Peyer's patch (tissue), 4 donors: ENCODE measurements around the gene CYB5B. TPM values are rescaled to one million over a fixed set of nuclear protein-coding genes. Genes with fewer than 3 reads are reported as not detected.
"Not testable (repeated sequence)": the region's sequence is repeated elsewhere in the genome, so short reads cannot be mapped to it uniquely, and the experiment has no call there.

ENCODE experiments used
- DNase-seq, 3 donors: peaks; one replicate each; pipeline ENCODE4 v3.0.0-alpha.2; 2017 to 2019
- H3K27ac ChIP-seq, 4 donors: fragments of 200-600 bp; sonication (generic); one replicate each; pipeline ENCODE4 v1.5.1; 2016 to 2019
- H3K27me3 ChIP-seq, 2 donors: fragments of 200-600 bp; sonication (generic); one replicate each; pipeline ENCODE4 v1.5.1; 2019
- H3K36me3 ChIP-seq, 3 donors: fragments of 200-600 bp; sonication (generic); one replicate each; pipeline ENCODE4 v1.5.1; 2016 to 2019
- H3K4me1 ChIP-seq, 4 donors: fragments of 200-600 bp; sonication (generic); one replicate each; pipeline ENCODE4 v1.5.1; 2016 to 2019
- H3K4me3 ChIP-seq, 4 donors: fragments of 200-600 bp; sonication (generic); 1 replicate in 3 of 4; 2 replicates in 1 of 4; pipeline ENCODE4 v1.5.1; 2016 to 2019; ENCODE audit warnings: mild to moderate bottlenecking in 1 of 4
- H3K9me3 ChIP-seq, 4 donors: fragments of 200-600 bp; sonication (generic); one replicate each; pipeline ENCODE4 v1.5.1; 2016 to 2019; ENCODE audit warnings: mild to moderate bottlenecking in 1 of 4
- CTCF ChIP-seq, 6 experiments: fragments of 450-650 bp in 4 of 6; fragments of 200-600 bp in 2 of 6; sonication (generic) in 1 of 6; IDR thresholded peaks; one replicate each; pipeline ENCODE4 v1.5.1; 2017 to 2019; ENCODE audit warnings: antibody characterized with exemption in 6 of 6, mild to moderate bottlenecking in 3 of 6, moderate library complexity in 1 of 6
- POLR2A ChIP-seq, 2 donors: fragments of 450-650 bp; IDR thresholded peaks; one replicate each; pipeline ENCODE4 v1.5.1; 2017; ENCODE audit warnings: antibody characterized with exemption in 2 of 2, mild to moderate bottlenecking in 2 of 2, moderate library complexity in 2 of 2
- total RNA-seq, 4 donors: library from RNA; depleted of rRNA; stranded (reverse); fragments of >200 nt; gene quantifications; one replicate each; pipeline ENCODE4 v1.1.0, GENCODE V29; 2016

CYB5B gene
- total RNA-seq, 4 donors from 2014 or later: 62.7 to 95.7 (median 65.7) TPM

GRCh38 chr16:69434066-69434465 is 9.6 kb downstream of the CYB5B start:
- no peak overlapping the region for H3K4me3 ChIP-seq
- no peak overlapping the region for H3K27ac ChIP-seq
- no peaks in the 10 kb centered on the region for H3K9me3 ChIP-seq
- H3K27me3 ChIP-seq: no peaks in the 10 kb centered on the region
- no peak for TF ChIP-seq POLR2A (IDR thresholded peaks at IDR 0.05)
- no peak for TF ChIP-seq CTCF (IDR thresholded peaks at IDR 0.05)
- DNase-seq: no peak
- H3K36me3 ChIP-seq: peaks cover 0 to 48% (median 0%) of the 10 kb centered on the region in 3 donors
- H3K4me1 ChIP-seq: peaks cover 0 to 7% (median 2%) of the 10 kb centered on the region in 4 donors

DNA sequence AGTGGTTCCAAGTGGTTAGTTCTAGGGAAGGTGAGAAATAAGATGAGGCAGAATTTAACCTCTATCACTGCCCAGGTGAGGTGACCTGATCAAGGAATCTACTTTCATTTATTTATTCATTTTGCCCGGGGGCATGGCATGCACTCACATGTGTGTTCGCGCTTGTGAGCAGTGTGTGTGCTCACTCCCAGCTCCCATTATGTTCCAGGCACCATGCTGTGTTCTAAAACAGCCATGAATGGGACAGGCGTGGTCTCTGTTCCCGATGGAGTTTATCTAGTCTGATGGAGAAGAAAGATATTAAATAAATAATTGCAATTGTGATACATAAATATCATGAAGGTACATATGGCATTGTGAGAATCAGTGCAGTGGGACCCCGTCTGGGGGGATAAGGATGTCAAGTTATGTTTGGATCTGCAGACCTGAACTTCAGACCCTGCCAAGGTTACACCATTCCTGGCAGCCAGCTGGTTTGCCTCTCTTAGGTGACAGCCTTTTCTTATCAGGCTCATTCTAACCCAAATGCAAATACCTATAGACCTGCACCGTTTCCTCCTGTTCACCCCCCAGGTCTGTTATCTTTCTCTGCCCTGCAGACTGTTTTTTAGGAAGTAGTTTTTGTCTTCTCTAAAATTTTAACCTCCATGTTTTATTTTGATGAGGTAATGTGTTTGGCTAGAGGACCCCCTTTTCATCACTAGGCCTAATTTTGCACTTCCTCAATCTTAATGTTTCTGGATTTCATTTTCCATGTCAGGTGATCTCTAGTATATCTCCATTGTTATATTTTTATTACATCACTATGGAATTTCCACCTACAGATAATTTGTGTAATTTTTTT is 11.8 kb downstream of the CYB5B start:
- Histone ChIP-seq H3K27ac (no peak overlapping the region), H3K9me3 (no peaks in the 10 kb centered on the region), H3K27me3 (no peaks in the 10 kb centered on the region), H3K4me1 (peaks cover 0 to 7% (median 2%) of the 10 kb centered on the region in 4 donors), H3K4me3 (no peak overlapping the region), H3K36me3 (peaks cover 0 to 31% (median 0%) of the 10 kb centered on the region in 3 donors)
- DNase-seq: no peak
- no peak for TF ChIP-seq POLR2A (IDR thresholded peaks at IDR 0.05)
- TF ChIP-seq CTCF (IDR thresholded peaks at IDR 0.05): no peak

DNA sequence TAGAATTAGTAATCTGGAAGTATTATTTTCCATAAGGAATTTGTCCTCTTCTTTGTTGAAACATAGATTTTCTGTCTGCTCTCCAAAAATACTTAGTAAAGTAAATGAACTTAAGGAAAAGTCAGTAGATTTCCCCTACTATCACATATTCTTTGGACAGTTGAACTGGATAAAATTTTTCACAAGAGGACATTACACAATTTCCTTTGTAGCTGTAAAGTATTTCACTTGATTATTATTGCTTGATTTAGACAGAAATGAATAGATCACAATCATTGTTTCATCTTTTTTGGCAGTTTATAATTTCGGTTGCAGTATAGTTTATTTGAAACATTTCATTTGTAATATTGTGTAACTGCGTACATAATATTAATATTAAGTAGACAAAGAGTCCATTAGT is 12.5 kb downstream of the CYB5B start:
- DNase-seq: no peak
- no peak for TF ChIP-seq POLR2A (IDR thresholded peaks at IDR 0.05)
- TF ChIP-seq CTCF (IDR thresholded peaks at IDR 0.05): no peak
- Histone ChIP-seq H3K4me3 (no peak overlapping the region), H3K9me3 (no peaks in the 10 kb centered on the region), H3K4me1 (peaks cover 0 to 7% (median 2%) of the 10 kb centered on the region in 4 donors), H3K27me3 (no peaks in the 10 kb centered on the region), H3K36me3 (peaks cover 0 to 24% (median 0%) of the 10 kb centered on the region in 3 donors), H3K27ac (no peak overlapping the region)

DNA sequence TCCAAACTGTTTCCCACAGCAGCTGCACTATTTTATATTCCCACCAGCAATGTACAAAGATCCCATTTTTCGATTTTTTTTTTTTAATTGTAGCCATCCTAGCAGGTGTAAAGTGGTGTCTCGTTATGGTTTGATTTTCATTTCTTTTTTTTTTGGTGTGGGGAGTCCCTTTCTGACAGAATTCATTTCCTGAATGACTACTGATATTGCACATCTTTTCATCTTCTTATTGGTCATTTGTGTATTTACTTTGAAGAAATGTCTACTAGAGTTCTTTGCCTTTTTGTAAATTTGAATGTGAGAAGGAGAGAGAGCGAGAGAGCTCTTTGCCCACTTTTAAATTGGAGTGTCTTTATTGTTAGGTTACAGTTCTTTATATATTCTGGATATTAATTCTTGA is 14.0 kb downstream of the CYB5B start:
- Histone ChIP-seq H3K9me3 (no peaks in the 10 kb centered on the region), H3K4me1 (peaks cover 0 to 7% (median 2%) of the 10 kb centered on the region in 4 donors), H3K27ac (no peak overlapping the region), H3K36me3 (peaks cover 0 to 13% (median 0%) of the 10 kb centered on the region in 3 donors), H3K27me3 (no peaks in the 10 kb centered on the region), H3K4me3 (no peak overlapping the region)
- DNase-seq: no peak
- TF ChIP-seq POLR2A (IDR thresholded peaks at IDR 0.05) (no peak), CTCF (IDR thresholded peaks at IDR 0.05) (no peak)

DNA sequence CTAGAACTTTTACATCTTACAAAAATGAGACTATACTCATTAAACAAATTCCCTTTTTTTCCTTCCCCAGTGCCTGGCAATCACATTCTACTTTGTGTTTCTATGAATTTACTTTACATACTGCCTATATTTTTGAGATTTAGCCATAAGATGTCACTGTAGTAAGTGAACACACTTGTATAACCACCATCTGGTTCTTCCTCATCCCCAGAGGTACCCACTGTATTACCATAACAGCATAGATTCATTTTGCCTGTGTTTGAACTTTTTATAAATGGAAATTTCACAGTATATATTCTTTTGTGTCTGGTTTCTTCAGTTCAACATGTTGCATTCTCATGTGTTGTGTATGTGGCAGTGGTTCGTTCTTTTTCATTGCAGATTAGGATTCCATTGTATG is 15.8 kb downstream of the CYB5B start:
- Histone ChIP-seq H3K27me3 (no peaks in the 10 kb centered on the region), H3K27ac (no peak overlapping the region), H3K9me3 (no peaks in the 10 kb centered on the region), H3K4me1 (peaks cover 0 to 15% (median 2%) of the 10 kb centered on the region in 4 donors), H3K4me3 (no peak overlapping the region), H3K36me3 (peaks cover 0 to 10% (median 0%) of the 10 kb centered on the region in 3 donors)
- no peak for DNase-seq
- no peak for TF ChIP-seq POLR2A (IDR thresholded peaks at IDR 0.05)
- no peak for TF ChIP-seq CTCF (IDR thresholded peaks at IDR 0.05)

DNA sequence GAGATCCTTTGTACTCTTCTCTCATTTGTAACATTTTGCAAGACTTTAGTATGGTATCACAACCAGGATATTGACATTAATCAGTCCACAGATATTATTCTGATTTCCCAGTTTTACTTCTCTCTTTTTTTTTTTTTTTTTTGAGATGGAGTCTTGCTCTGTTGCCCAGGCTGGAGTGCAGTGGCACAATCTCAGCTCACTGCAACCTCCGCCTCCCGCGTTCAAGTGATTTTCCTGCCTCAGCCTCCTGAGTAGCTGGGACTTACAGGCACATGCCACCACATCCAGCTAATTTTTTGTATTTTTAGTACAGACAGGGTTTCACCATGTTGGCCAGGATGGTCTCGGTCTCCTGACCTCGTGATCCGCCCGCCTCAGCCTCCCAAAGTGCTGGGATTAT is 16.6 kb downstream of the CYB5B start:
- H3K4me1 ChIP-seq: peaks cover 0 to 15% (median 2%) of the 10 kb centered on the region in 4 donors
- H3K9me3 ChIP-seq, H3K27me3 ChIP-seq, H3K4me3 ChIP-seq, H3K27ac ChIP-seq, DNase-seq: not testable (repeated sequence)
- H3K36me3 ChIP-seq: peaks cover 0 to 12% (median 0%) of the 10 kb centered on the region in 3 donors
